Glutamatergic neuron (in vitro differentiated cells): ENCODE measurements around the gene KLHL35. TPM values are rescaled to one million over a fixed set of nuclear protein-coding genes. Genes with fewer than 3 reads are reported as not detected.

Experiments used
- DNase-seq: peaks from one replicate; pipeline ENCODE4 v3.0.0; 2022
- H3K27ac Mint-ChIP-seq: one replicate; pipeline ENCODE4 v1.8.0; 2020; ENCODE audit warnings: mild to moderate bottlenecking, mixed read lengths, inconsistent platforms; ENCODE audit not compliant: unreplicated experiment
- H3K27me3 Mint-ChIP-seq: one replicate; pipeline ENCODE4 v1.8.0; 2020; ENCODE audit warnings: mild to moderate bottlenecking, moderate library complexity, mixed read lengths, inconsistent platforms; ENCODE audit not compliant: unreplicated experiment
- H3K36me3 Mint-ChIP-seq: one replicate; pipeline ENCODE4 v1.8.0; 2020; ENCODE audit warnings: mild to moderate bottlenecking, mixed read lengths, inconsistent platforms; ENCODE audit not compliant: unreplicated experiment
- H3K4me1 Mint-ChIP-seq: one replicate; pipeline ENCODE4 v1.8.0; 2020; ENCODE audit warnings: mild to moderate bottlenecking, low read depth, mixed read lengths, inconsistent platforms; ENCODE audit not compliant: unreplicated experiment
- H3K4me3 Mint-ChIP-seq: one replicate; pipeline ENCODE4 v1.8.0; 2020; ENCODE audit warnings: mild to moderate bottlenecking, mixed read lengths, inconsistent platforms; ENCODE audit not compliant: unreplicated experiment
- H3K9me3 Mint-ChIP-seq: one replicate; pipeline ENCODE4 v1.8.0; 2020; ENCODE audit warnings: mild to moderate bottlenecking, moderate library complexity, mixed read lengths, inconsistent platforms; ENCODE audit not compliant: unreplicated experiment
- CTCF ChIP-seq: fragments of 200-600 bp; sonication (generic); IDR thresholded peaks from one replicate; pipeline ENCODE4 v1.5.0; 2021; ENCODE audit not compliant: partially characterized antibody, unreplicated experiment
- total RNA-seq: library from RNA; stranded (reverse); fragmentation: NEBNext Ultra II Directional; extraction: Animal tissue kit (Norgen Biotek cat#: 25700); gene quantifications from one replicate; pipeline ENCODE4 v1.2.1, GENCODE V29; 2021; ENCODE audit not compliant: unreplicated experiment

The KLHL35 gene
- total RNA-seq, 1 donor from 2014 or later: 41.4 TPM

DNA sequence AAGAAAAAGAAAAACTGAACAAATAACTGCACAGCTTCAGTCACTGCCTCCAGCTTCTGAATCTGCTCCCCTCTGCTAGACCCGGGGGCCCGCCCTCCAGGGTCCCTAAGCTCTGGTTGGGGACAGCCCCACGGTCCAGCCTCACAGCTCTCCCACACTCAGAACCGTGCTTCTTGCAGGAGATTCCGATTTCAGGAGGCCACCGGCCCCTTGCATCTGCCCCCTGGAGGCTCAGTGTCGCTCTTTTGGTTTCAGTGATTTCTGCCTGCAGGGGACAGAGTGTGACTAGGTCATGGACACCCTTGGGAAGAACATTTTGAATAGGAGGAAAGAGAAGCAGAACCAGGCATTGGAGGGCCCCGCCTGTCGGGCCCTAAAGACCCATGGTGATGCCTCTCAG is 56.8 kb downstream of the KLHL35 start:
- Mint-ChIP-seq H3K36me3 (no peaks in the 10 kb centered on the region), H3K27me3 (peaks cover 2% of the 10 kb centered on the region), H3K27ac (no peak overlapping the region), H3K4me1 (peaks cover 1% of the 10 kb centered on the region), H3K9me3 (peaks cover 3% of the 10 kb centered on the region), H3K4me3 (no peak overlapping the region)
- TF ChIP-seq CTCF: no peak
- no peak for DNase-seq

DNA sequence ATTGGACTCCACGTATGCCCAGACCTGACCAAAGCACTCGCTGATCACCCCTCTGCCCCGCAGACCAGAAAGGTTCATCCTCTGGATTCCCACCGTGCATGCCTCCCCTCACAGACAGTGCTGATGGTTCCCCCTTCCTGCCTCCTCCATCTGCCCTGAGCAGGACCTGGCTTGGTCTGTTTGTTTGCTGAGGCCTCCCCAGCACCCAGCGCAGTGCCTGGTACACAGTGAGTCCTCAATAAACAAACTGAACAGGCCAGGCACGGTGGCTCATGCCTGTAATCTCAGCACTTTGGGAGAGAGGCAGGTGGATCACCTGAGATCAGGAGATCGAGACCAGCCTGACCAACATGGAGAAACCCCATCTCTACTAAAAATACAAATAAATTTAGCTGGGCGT is 57.4 kb downstream of the KLHL35 start:
- Mint-ChIP-seq H3K9me3 (peaks cover 1% of the 10 kb centered on the region), H3K27ac (peak overlapping the region; percentile 25), H3K36me3 (no peaks in the 10 kb centered on the region), H3K27me3 (peaks cover 2% of the 10 kb centered on the region), H3K4me3 (no peak overlapping the region), H3K4me1 (peaks cover 1% of the 10 kb centered on the region)
- no peak for TF ChIP-seq CTCF
- no peak for DNase-seq

GRCh38 chr11:75374646-75375045 is 58.4 kb downstream of the KLHL35 start:
- TF ChIP-seq CTCF: no peak

GRCh38 chr11:75373201-75373600 is 59.8 kb downstream of the KLHL35 start:
- H3K4me1 Mint-ChIP-seq: peaks cover 1% of the 10 kb centered on the region
- no peak for TF ChIP-seq CTCF
- peaks cover 4% of the 10 kb centered on the region for H3K36me3 Mint-ChIP-seq
- no peak overlapping the region for H3K4me3 Mint-ChIP-seq
- H3K27ac Mint-ChIP-seq: no peak overlapping the region
- peaks cover 2% of the 10 kb centered on the region for H3K27me3 Mint-ChIP-seq
- peaks cover 1% of the 10 kb centered on the region for H3K9me3 Mint-ChIP-seq
- no peak for DNase-seq

More at GRCh38 chr11:75374646-75375045, 58.4 kb downstream of the KLHL35 start:
- peaks cover 1% of the 10 kb centered on the region for H3K4me1 Mint-ChIP-seq
- H3K4me3 Mint-ChIP-seq: no peak overlapping the region
- H3K36me3 Mint-ChIP-seq: peaks cover 4% of the 10 kb centered on the region
- no peak for DNase-seq
- H3K27ac Mint-ChIP-seq: no peak overlapping the region
- peaks cover 2% of the 10 kb centered on the region for H3K27me3 Mint-ChIP-seq
- peaks cover 1% of the 10 kb centered on the region for H3K9me3 Mint-ChIP-seq

Other genes starting within 250 kb of the KLHL35 start
- 2.3 TPM for gene TPBGL, start 192.4 kb downstream of the KLHL35 start, total RNA-seq
- 38.0 TPM for gene ARRB1, start 81.5 kb downstream of the KLHL35 start, total RNA-seq
- gene RPS3, start 33.7 kb downstream of the KLHL35 start, total RNA-seq: 1,391 TPM
- gene GDPD5, start 92.7 kb upstream of the KLHL35 start, total RNA-seq: 147 TPM
- 35.0 TPM for gene SERPINH1, start 129.1 kb upstream of the KLHL35 start, total RNA-seq
- 313 TPM for gene MAP6, start 235.8 kb upstream of the KLHL35 start, total RNA-seq